PC-9 (cell line): Measurements from ENCODE around the gene KRTAP4-6. TPM values are rescaled to one million over a fixed set of nuclear protein-coding genes. Genes with fewer than 3 reads are reported as not detected.
"Not testable (repeated sequence)": the region's sequence is repeated elsewhere in the genome, so short reads cannot be mapped to it uniquely, and the experiment has no call there.

Source experiments
- BruUV-seq: library from RNA; stranded (reverse); fragments of 400-500 nt; replicated peaks from 2 replicates; lab custom pipeline; 2021; lab: Mats Ljungman, UMichigan
- CTCF ChIA-PET: fragments of 300-600 bp; sonication (Branson Sonifier 250); formaldehyde crosslinking; loops from one replicate; lab custom pipeline; 2022; ENCODE audit warnings: antibody characterized with exemption; lab: Charles Lee
- POLR2A ChIA-PET: fragments of 300-600 bp; sonication (Branson Sonifier 250); formaldehyde crosslinking; loops from one replicate; lab custom pipeline; 2022; ENCODE audit warnings: antibody characterized with exemption; ENCODE audit not compliant: unreplicated experiment; lab: Charles Lee
- DNase-seq, 2 experiments: peaks; one replicate each; pipeline versions ENCODE4 v3.0.0 to v3.0.0-alpha.2; 2015 to 2022; ENCODE audit warnings: mixed read lengths in 1 of 2
- H2AFZ ChIP-seq: fragments of 200-600 bp; sonication (generic); 2 replicates; pipeline ENCODE4 v1.8.1; 2017; ENCODE audit warnings: antibody characterized with exemption
- H3F3A ChIP-seq: fragments of 200-600 bp; sonication (generic); 2 replicates; pipeline ENCODE4 v1.8.1; 2017; ENCODE audit warnings: antibody characterized with exemption, mild to moderate bottlenecking, low read depth; ENCODE audit not compliant: insufficient read depth
- H3K27ac ChIP-seq: fragments of 200-600 bp; sonication (generic); 2 replicates; pipeline ENCODE4 v1.6.1; 2016; ENCODE audit warnings: mixed run types
- H3K27me3 ChIP-seq: fragments of 200-600 bp; sonication (generic); 2 replicates; pipeline ENCODE4 v1.6.1; 2016; ENCODE audit warnings: low read depth, mixed run types; ENCODE audit not compliant: insufficient read depth
- H3K36me3 ChIP-seq: fragments of 200-600 bp; sonication (generic); 2 replicates; pipeline ENCODE4 v1.6.1; 2016; ENCODE audit warnings: low read depth, mixed run types
- H3K4me1 ChIP-seq: fragments of 200-600 bp; sonication (generic); replicated peaks from 2 replicates; pipeline ENCODE4 v1.6.1; 2016; ENCODE audit warnings: mixed run types; ENCODE audit not compliant: insufficient read depth
- H3K4me2 ChIP-seq: fragments of 200-600 bp; sonication (generic); 2 replicates; pipeline ENCODE4 v1.6.1; 2017; ENCODE audit warnings: mixed run types
- H3K4me3 ChIP-seq: fragments of 200-600 bp; sonication (generic); 2 replicates; pipeline ENCODE4 v1.6.1; 2016; ENCODE audit warnings: mixed run types
- H3K79me2 ChIP-seq: fragments of 200-600 bp; sonication (generic); 2 replicates; pipeline ENCODE4 v1.6.1; 2017; ENCODE audit warnings: low read depth, mixed run types
- H3K9me2 ChIP-seq: fragments of 200-600 bp; sonication (generic); 2 replicates; pipeline ENCODE4 v1.8.1; 2017; ENCODE audit warnings: mild to moderate bottlenecking; ENCODE audit not compliant: insufficient read depth
- H3K9me3 ChIP-seq: fragments of 200-600 bp; sonication (generic); 2 replicates; pipeline ENCODE4 v1.8.1; 2016; ENCODE audit warnings: low read depth; ENCODE audit not compliant: insufficient read depth
- H4K20me1 ChIP-seq: fragments of 200-600 bp; sonication (generic); 2 replicates; pipeline ENCODE4 v1.8.1; 2017; ENCODE audit not compliant: insufficient read depth
- EZH2 ChIP-seq: fragments of 200-600 bp; sonication (generic); IDR thresholded peaks from 2 replicates; pipeline ENCODE4 v1.8.0; 2017; ENCODE audit warnings: antibody characterized with exemption, low read depth
- intact Hi-C: fragments of 100-400 bp; cut with micrococcal nuclease; formaldehyde crosslinking; loops from one replicate; pipeline ENCODE4 v1.10.0; 2022; ENCODE audit not compliant: unreplicated experiment
- total RNA-seq: library from RNA; stranded (reverse); gene quantifications from 2 replicates; pipeline ENCODE4 v1.2.3, GENCODE V29; 2021
- TF ChIP-seq, protein P1 (sequence below): fragments of 200-600 bp; sonication (generic); conservative IDR thresholded peaks from 2 replicates; pipeline ENCODE4 v1.6.1; 2017; ENCODE audit warnings: mixed run types, antibody characterized with exemption, mild to moderate bottlenecking, moderate library complexity

KRTAP4-6 gene
- total RNA-seq, 1 experiment from 2014 or later, result not detected

DNA sequence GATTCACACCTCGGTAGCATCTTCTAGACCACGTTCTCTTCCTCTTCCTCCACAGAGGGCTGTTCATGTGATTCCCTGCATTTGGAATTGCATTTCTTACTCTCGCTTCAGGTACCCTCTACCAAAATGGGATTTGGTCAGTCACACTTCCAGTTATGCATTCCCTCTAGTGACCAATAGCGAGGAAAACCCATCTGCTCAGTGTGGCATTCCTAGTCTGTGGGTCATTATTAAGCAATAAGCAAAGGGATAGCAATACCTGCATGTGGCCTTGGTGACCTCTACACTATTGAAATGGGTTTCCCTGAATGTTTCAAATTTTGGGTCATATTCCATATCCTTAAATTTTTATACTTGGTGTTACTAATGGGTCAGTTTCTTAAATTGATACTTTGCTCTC lies 9.7 kb upstream of the KRTAP4-6 start:
- TF ChIP-seq EZH2, result no peak
- TF ChIP-seq, protein P1, sequence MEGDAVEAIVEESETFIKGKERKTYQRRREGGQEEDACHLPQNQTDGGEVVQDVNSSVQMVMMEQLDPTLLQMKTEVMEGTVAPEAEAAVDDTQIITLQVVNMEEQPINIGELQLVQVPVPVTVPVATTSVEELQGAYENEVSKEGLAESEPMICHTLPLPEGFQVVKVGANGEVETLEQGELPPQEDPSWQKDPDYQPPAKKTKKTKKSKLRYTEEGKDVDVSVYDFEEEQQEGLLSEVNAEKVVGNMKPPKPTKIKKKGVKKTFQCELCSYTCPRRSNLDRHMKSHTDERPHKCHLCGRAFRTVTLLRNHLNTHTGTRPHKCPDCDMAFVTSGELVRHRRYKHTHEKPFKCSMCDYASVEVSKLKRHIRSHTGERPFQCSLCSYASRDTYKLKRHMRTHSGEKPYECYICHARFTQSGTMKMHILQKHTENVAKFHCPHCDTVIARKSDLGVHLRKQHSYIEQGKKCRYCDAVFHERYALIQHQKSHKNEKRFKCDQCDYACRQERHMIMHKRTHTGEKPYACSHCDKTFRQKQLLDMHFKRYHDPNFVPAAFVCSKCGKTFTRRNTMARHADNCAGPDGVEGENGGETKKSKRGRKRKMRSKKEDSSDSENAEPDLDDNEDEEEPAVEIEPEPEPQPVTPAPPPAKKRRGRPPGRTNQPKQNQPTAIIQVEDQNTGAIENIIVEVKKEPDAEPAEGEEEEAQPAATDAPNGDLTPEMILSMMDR, result no peak
- DNase-seq, result no peak
- no peaks in the 10 kb centered on the region for H3K9me2 ChIP-seq
- H3K4me1 ChIP-seq, result no peaks in the 10 kb centered on the region
- no TSS peak for BruUV-seq
- intact Hi-C loops, result no loop called here
- no peaks in the 10 kb centered on the region for H3K36me3 ChIP-seq
- H3F3A ChIP-seq, result no peaks in the 10 kb centered on the region
- ChIA-PET CTCF (no interaction called here), POLR2A (no interaction called here)
- no peaks in the 10 kb centered on the region for H3K79me2 ChIP-seq
- no peak overlapping the region for H2AFZ ChIP-seq
- no peak overlapping the region for H3K27ac ChIP-seq
- peaks cover 3% of the 10 kb centered on the region; the same call in 1 of the 2 replicates for H3K9me3 ChIP-seq
- no peaks in the 10 kb centered on the region for H4K20me1 ChIP-seq
- no peaks in the 10 kb centered on the region for H3K27me3 ChIP-seq
- no peak overlapping the region for H3K4me2 ChIP-seq
- no peak overlapping the region for H3K4me3 ChIP-seq

DNA sequence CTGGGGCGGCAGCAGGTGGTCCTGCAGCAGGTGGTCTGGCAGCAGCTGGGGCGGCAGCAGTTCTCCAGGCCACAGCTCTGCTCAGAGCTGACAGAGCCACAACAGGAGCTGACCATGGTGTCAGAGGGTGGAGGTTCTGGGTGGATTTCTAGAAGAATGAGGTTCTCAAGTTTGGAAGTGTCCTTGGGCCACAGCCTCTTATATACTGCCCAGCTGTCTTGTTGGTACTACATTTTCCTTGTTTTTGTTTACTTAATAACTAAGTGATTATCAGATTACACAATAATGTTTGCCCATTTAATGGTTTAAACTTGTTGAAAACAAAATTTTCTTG lies 9.3 kb upstream of the KRTAP4-6 start, which contains the start of gene KRTAP4-5:
Gene KRTAP4-5 (minus strand): TSS at position 174 of the 334 bp plus-strand sequence. CDS start 58 bp downstream, at position 116.
- DNase-seq, result no peak
- Histone ChIP-seq H3K4me2 (no peak within 1 kb of the TSS), H3K36me3 (no peaks in the 10 kb centered on the region), H3K27ac (no peak within 1 kb of the TSS), H2AFZ (no peak within 1 kb of the TSS), H3K9me3 (peaks cover 3% of the 10 kb centered on the region; the same call in 1 of the 2 replicates), H4K20me1 (no peaks in the 10 kb centered on the region), H3K4me3 (no peak within 1 kb of the TSS), H3K79me2 (no peaks in the 10 kb centered on the region), H3K27me3 (no peaks in the 10 kb centered on the region), H3F3A (no peaks in the 10 kb centered on the region), H3K9me2 (no peaks in the 10 kb centered on the region), H3K4me1 (no peaks in the 10 kb centered on the region)
- no peak for TF ChIP-seq EZH2
- TF ChIP-seq, protein P1, result no peak
- no TSS peak for BruUV-seq
- intact Hi-C loops, result no loop called here
- CTCF ChIA-PET, result no interaction called here
- POLR2A ChIA-PET, result no interaction called here

DNA sequence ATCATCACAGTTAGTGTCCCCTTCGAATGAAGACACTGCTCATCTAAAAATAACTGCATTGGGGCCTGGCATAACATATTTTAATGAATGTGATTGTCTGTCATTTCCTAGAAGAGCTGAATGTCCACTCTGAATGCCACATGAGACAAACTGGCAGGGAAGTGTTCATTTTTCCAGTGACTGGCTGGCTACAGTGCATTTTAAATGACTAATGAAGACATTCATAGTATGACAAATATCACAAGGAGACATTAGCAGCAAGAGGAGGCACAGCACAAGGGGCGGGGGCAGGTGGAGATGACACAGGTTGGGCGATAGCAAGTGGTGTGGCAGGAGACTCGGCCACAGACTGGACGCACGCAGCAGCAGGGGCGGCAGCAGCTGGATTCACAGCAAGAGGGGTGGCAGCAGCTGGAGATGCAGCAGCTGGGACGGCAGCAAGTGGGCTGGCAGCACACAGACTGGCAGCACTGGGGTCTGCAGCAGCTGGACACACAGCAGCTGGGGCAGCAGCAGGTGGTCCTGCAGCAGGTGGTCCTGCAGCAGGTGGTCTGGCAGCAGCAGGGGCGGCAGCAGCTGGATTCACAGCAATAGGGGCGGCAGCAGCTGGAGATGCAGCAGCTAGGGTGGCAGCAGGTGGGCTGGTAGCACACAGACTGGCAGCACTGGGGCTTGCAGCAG lies 8.8 kb upstream of the KRTAP4-6 start:
- H3F3A ChIP-seq, H3K79me2 ChIP-seq, H3K27ac ChIP-seq, H3K4me3 ChIP-seq, DNase-seq, H3K4me1 ChIP-seq, BruUV-seq, H2AFZ ChIP-seq, intact Hi-C loops, H3K9me3 ChIP-seq, H3K36me3 ChIP-seq, H3K27me3 ChIP-seq, CTCF ChIA-PET, H3K9me2 ChIP-seq, H4K20me1 ChIP-seq, POLR2A ChIA-PET, H3K4me2 ChIP-seq: not testable (repeated sequence)
